HG03521 (cell line): Measurements from ENCODE around the gene ABR.

ENCODE experiments used
- ATAC-seq: cut with Tn5 transposase; IDR thresholded peaks from one replicate; pipeline ENCODE4 v1.9.1; 2021; ENCODE audit warnings: mild to moderate bottlenecking, moderate library complexity; ENCODE audit not compliant: unreplicated experiment

Gene ABR

GRCh38 chr17:1012823-1013728 lies 166.7 kb downstream of the ABR start:
- ATAC-seq: no peak

- ATAC-seq: no peak
Observed at GRCh38 chr17:1011760-1012735, 167.7 kb downstream of the ABR start.

GRCh38 chr17:1011138-1011537 lies 168.6 kb downstream of the ABR start:
- ATAC-seq: no peak

- no peak for ATAC-seq
Observed at GRCh38 chr17:1010586-1010985, 169.2 kb downstream of the ABR start.

GRCh38 chr17:1010086-1010450 lies 169.7 kb downstream of the ABR start:
- no peak for ATAC-seq

- no peak for ATAC-seq
Observed at GRCh38 chr17:1009229-1010085, 170.3 kb downstream of the ABR start.

GRCh38 chr17:1008008-1008761 lies 171.6 kb downstream of the ABR start:
- no peak for ATAC-seq

GRCh38 chr17:1007310-1008007 lies 172.3 kb downstream of the ABR start:
- no peak for ATAC-seq

GRCh38 chr17:1006054-1006453 lies 173.7 kb downstream of the ABR start:
- no peak for ATAC-seq

- ATAC-seq: no peak
Observed at GRCh38 chr17:1005361-1005946, 174.3 kb downstream of the ABR start.

GRCh38 chr17:1004769-1005295 lies 174.9 kb downstream of the ABR start:
- no peak for ATAC-seq

GRCh38 chr17:1003972-1004768 lies 175.6 kb downstream of the ABR start:
- ATAC-seq: no peak

GRCh38 chr17:1003633-1003971 lies 176.2 kb downstream of the ABR start:
- ATAC-seq: no peak

GRCh38 chr17:1002771-1003555 lies 176.8 kb downstream of the ABR start:
- ATAC-seq: no peak

GRCh38 chr17:1002412-1002753 lies 177.4 kb downstream of the ABR start:
- no peak for ATAC-seq

- ATAC-seq: no peak
Observed at GRCh38 chr17:1001640-1002411, 178.0 kb downstream of the ABR start.
